NCI-H526 (cell line): ENCODE results near the gene RNF115.
"Not testable (repeated sequence)": the region's sequence is repeated elsewhere in the genome, so short reads cannot be mapped to it uniquely, and the experiment has no call there.

ENCODE experiments used
- DNase-seq, 2 experiments: peaks; one replicate each; lab custom pipeline; 2025; lab: John Stamatoyannopoulos, UW

The RNF115 gene

GRCh38 chr1:145823565-145824498 lies at the start of gene RNF115, which contains the start of gene POLR3C:
Gene RNF115, minus strand, starts transcription at chr1:145824095. Its CDS starts 222 bp downstream, at chr1:145823873.
Gene POLR3C, plus strand, starts transcription at chr1:145824200. Its CDS starts 1,577 bp downstream, at chr1:145825777.
- peak; percentile 98 to 100 for DNase-seq

DNA sequence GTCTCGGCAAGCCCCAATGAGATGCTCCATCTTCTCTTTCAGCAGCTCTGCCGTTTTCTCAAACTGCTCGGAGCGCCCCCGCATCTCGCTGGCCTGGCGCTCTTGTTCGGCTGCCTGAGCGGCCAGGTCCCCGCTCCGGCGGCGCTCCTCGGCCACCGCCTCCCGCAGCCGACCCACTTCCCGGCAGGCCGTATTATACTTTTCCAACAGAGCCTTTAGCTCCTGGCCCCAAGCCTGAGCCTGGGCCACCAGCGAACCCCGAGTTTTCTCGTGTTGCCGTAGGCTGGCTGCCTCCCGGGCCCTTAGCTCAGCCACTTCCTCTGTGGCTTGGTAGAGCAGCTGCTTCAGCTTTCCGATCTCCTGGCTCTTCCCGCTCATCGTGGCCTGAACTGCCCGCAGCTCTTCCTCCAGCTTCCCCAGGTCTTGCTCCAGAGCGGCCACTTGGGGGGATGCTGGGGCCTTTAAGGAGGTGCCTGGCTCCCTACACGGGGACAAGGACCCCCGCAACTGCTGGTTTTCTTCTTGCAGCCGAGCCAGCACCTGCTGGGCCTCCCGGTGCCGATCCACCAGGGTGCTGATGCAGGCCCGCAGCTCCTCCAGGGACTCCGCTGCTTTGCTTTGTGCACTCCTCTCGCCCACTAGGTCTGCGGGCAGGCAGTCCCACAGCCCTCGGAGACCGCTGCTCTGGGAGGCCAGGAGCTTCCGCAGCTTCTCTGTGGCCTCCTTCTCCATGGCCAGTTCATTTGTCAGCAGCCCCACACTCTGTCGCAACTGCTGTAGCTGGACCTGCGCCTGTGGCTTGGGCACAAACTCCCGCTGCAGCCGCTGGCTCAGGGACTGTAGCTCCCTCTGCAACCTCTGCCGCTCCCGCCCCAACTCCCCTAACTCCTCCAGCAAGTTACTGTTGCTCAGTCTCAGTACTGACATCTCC lies 48.4 kb upstream of the RNF115 start:
- peak in 1 of 2 experiments; percentile 35 for DNase-seq

GRCh38 chr1:145868232-145868631 lies 44.3 kb upstream of the RNF115 start:
- no peak for DNase-seq

GRCh38 chr1:145863282-145864018 lies 39.6 kb upstream of the RNF115 start:
- DNase-seq, result no peak

GRCh38 chr1:145859491-145860023 lies 35.7 kb upstream of the RNF115 start:
- peak; percentile 90 to 96 for DNase-seq

GRCh38 chr1:145858901-145859490 lies 35.1 kb upstream of the RNF115 start, which contains the start of gene PIAS3:
Gene PIAS3, minus strand, starts transcription at chr1:145859081. Its CDS starts 91 bp downstream, at chr1:145858990.
- peak; percentile 95 to 99 for DNase-seq

GRCh38 chr1:145858238-145858900 lies 34.5 kb upstream of the RNF115 start:
- peak; percentile 78 to 94 for DNase-seq

- no peak for DNase-seq
Measured at GRCh38 chr1:145857170-145857569, 33.3 kb upstream of the RNF115 start.

DNA sequence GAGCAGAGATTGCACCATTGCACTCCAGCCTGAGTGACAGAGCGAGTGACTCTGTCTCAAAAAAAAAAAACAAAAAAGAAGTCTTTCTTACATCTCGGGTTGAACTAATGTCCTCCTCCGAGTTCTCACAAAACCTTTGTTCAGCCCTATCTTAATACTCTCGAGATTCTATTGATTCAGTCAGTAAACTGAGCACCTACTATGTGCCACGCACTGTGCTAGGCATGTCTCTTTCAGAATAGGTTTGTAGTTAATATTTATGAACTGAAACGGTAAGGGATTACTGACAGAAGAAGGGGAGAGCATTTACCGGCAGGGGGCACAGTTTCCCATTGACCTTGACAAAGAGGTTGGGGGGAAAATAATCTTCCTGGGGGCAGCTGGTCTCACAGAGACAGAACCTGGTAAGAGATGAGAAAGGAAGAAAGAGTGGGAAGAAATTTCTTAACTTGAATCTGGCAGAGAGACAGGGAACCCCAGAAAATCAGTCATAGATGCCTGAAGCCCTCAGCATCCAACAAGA lies 31.6 kb upstream of the RNF115 start:
- DNase-seq, result no peak

DNA sequence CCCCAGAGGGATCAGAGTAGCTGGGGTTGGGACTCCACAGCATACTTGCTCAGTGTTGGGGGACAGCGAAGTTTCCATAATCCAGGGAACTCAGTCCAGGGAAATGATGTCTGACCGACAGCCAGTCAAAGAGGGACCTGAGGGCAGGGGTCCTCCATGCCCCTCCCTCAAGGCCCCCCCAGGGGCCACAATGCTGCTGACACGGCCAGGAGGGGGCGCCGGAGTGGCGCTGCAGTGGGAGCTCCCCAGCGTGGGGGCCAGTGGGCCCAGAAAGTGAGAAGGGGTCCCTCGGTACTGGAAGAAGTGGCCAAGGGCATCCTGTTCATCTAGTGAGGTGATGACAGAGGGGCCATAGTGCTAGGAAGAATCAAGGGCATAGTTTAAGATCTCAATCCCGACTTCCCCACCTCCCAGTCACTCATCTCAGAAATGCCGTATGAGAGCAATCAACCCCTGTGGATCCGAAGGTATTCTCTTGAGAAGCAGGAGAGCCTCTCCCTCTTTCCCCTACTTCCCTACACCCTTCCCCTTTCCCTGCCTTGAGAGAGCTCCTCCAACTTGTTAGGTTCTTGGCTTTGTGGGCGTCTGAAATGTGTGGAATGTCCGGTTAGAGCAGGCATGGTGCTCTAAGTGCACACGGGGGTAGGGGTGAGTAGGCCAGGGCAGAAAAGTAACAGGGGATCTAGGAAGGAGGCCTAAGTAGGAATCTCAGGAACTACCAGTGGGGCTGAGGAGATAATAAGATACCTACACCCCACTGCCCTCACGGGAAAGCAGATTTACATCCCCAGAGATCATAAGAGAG lies 25.7 kb upstream of the RNF115 start:
- no peak for DNase-seq

- no peak for DNase-seq
Measured at GRCh38 chr1:145847827-145848226, 23.9 kb upstream of the RNF115 start.

GRCh38 chr1:145846201-145846612 lies 22.3 kb upstream of the RNF115 start:
- peak in 1 of 2 experiments; percentile 60 for DNase-seq

- peak; percentile 80 to 98 for DNase-seq
Measured at GRCh38 chr1:145845514-145846161, 21.7 kb upstream of the RNF115 start, which contains the start of gene NUDT17. Gene NUDT17, plus strand, starts transcription at chr1:145845630. Its CDS starts 11 bp downstream, at chr1:145845641.

- DNase-seq, result peak; percentile 78 to 85
Measured at GRCh38 chr1:145845144-145845513, 21.2 kb upstream of the RNF115 start.

- DNase-seq, result no peak
Measured at GRCh38 chr1:145843031-145843430, 19.1 kb upstream of the RNF115 start.

- no peak for DNase-seq
Measured at GRCh38 chr1:145837656-145838055, 13.8 kb upstream of the RNF115 start.

- DNase-seq, result not testable (repeated sequence)
Measured at GRCh38 chr1:145830810-145831209, 6.9 kb upstream of the RNF115 start.

DNA sequence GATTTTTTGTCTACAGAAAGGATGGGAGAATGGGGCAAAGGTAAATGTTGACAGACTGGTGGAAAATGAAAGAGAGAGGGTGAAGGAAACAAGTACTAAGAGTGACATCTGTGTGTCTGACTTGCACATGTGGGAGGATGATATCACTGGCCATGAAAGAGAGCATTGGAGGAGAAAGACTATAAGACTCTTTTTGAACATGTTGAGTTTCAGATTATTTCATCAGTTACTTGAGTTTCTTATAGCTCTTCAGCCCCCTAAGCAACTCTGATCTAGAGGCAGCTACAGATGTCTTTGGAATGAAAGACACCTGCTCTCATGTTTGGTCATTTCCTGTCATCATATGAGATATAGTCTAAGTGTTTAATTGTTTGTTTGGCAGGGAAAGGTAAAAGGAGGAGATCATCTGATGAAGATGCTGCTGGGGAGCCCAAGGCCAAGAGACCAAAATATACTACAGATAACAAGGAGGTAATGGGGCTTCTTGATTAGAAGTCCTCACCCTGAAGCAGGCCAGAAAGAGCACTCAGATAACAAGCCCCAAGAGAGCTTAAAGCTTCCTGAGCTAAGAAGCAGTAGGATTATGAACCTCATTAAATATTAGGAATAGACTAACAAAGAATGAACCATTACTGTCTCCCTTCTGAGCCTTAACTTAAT lies 4.6 kb upstream of the RNF115 start:
- no peak for DNase-seq
